HepG2 (cell line): Measurements from ENCODE around the gene PRR12. TPM values are rescaled to one million over a fixed set of nuclear protein-coding genes. Genes with fewer than 3 reads are reported as not detected.
A peak's percentile ranks its signal among the peaks of the same experiment; 100 is the strongest.

ENCODE experiments used
- ATF6 ChIP-seq: sonication (generic); formaldehyde crosslinking; conservative IDR thresholded peaks from 2 replicates; pipeline ENCODE4 v1.4.0; 2020; ENCODE audit warnings: missing genetic modification reagents
- BCL3 ChIP-seq: sonication (generic); formaldehyde crosslinking; IDR thresholded peaks from 2 replicates; pipeline ENCODE4 v1.5.1; 2020; ENCODE audit warnings: mild to moderate bottlenecking, missing genetic modification reagents, moderate library complexity
- DNMT3B ChIP-seq: conservative IDR thresholded peaks from 2 replicates; pipeline ENCODE4 v1.6.1; 2016; ENCODE audit warnings: missing biosample characterization, control low read depth
- DR1 ChIP-seq: sonication (generic); formaldehyde crosslinking; IDR thresholded peaks from 2 replicates; pipeline ENCODE4 v1.8.0; 2021; ENCODE audit warnings: mild to moderate bottlenecking, missing genetic modification reagents, inconsistent platforms
- E2F2 ChIP-seq: sonication (generic); formaldehyde crosslinking; IDR thresholded peaks from 2 replicates; pipeline ENCODE4 v1.4.0; 2020; ENCODE audit warnings: missing genetic modification reagents, borderline replicate concordance
- EHMT2 ChIP-seq: fragments of 200-600 bp; sonication (generic); IDR thresholded peaks from 2 replicates; pipeline ENCODE4 v1.7.0; 2017; ENCODE audit warnings: antibody characterized with exemption, low read depth, low read length, borderline replicate concordance
- ELF4 ChIP-seq: sonication (generic); formaldehyde crosslinking; IDR thresholded peaks from 2 replicates; pipeline ENCODE4 v1.5.0; 2020; ENCODE audit warnings: missing genetic modification reagents, mild to moderate bottlenecking, moderate library complexity, borderline replicate concordance
- ELK4 ChIP-seq: sonication (generic); formaldehyde crosslinking; IDR thresholded peaks from 2 replicates; pipeline ENCODE4 v1.9.0; 2021; ENCODE audit warnings: missing genetic modification reagents, borderline replicate concordance
- KDM1A ChIP-seq: IDR thresholded peaks from 2 replicates; pipeline ENCODE4 v1.6.1; 2016; ENCODE audit warnings: missing compliant biosample characterization
- MAFK ChIP-seq, 2 experiments: IDR thresholded peaks in 1 of 2; conservative IDR thresholded peaks in 1 of 2; 2 replicates each; pipeline ENCODE4 v1.6.1; 2011; ENCODE audit warnings: improper control_type of control experiment in 2 of 2, low read length in 2 of 2
- MEF2D ChIP-seq: sonication (generic); formaldehyde crosslinking; IDR thresholded peaks from 2 replicates; pipeline ENCODE4 v1.5.1; 2020; ENCODE audit warnings: mild to moderate bottlenecking, missing genetic modification reagents
- MYC ChIP-seq: sonication (generic); formaldehyde crosslinking; IDR thresholded peaks from 2 replicates; pipeline ENCODE4 v1.9.0; 2021; ENCODE audit warnings: missing genetic modification reagents, borderline replicate concordance
- RBM39 ChIP-seq: fragments of 200-400 bp; formaldehyde crosslinking; IDR thresholded peaks from one replicate; pipeline ENCODE4 v1.6.1; 2018; ENCODE audit warnings: antibody characterized with exemption, mild to moderate bottlenecking, low read depth, low read length; ENCODE audit not compliant: poor library complexity, severe bottlenecking
- SAFB2 ChIP-seq: sonication (generic); formaldehyde crosslinking; IDR thresholded peaks from 2 replicates; pipeline ENCODE4 v1.5.1; 2020; ENCODE audit warnings: missing genetic modification reagents, low read depth, mild to moderate bottlenecking, borderline replicate concordance
- YY1 ChIP-seq: IDR thresholded peaks from 2 replicates; pipeline ENCODE4 v1.6.1; 2011; ENCODE audit warnings: low read length, low read depth, moderate library complexity, mild to moderate bottlenecking; ENCODE audit not compliant: insufficient read depth, insufficient replicate concordance
- ZMAT3 ChIP-seq: sonication (generic); formaldehyde crosslinking; conservative IDR thresholded peaks from 2 replicates; pipeline ENCODE4 v1.7.0; 2021; ENCODE audit warnings: missing genetic modification reagents
- ZNF382 ChIP-seq: sonication (generic); formaldehyde crosslinking; IDR thresholded peaks from 2 replicates; pipeline ENCODE4 v1.5.0; 2020; ENCODE audit warnings: missing genetic modification reagents, mild to moderate bottlenecking, borderline replicate concordance
- ZNF546 ChIP-seq: sonication (generic); formaldehyde crosslinking; conservative IDR thresholded peaks from 2 replicates; pipeline ENCODE4 v1.8.1; 2023; ENCODE audit warnings: mild to moderate bottlenecking, missing genetic modification reagents
- ZNF670 ChIP-seq: sonication (generic); formaldehyde crosslinking; IDR thresholded peaks from 2 replicates; pipeline ENCODE4 v1.8.0; 2022; ENCODE audit warnings: mild to moderate bottlenecking, missing genetic modification reagents, borderline replicate concordance
- ZUFSP ChIP-seq: sonication (generic); formaldehyde crosslinking; IDR thresholded peaks from 2 replicates; pipeline ENCODE4 v1.9.0; 2021; ENCODE audit warnings: missing genetic modification reagents, mild to moderate bottlenecking, borderline replicate concordance
- polyA plus RNA-seq, 8 experiments: library from polyadenylated mRNA; depleted of rRNA in 3 of 8; stranded (reverse) in 7 of 8; unstranded in 1 of 8; fragments of >200 nt; fragmentation: Illumina TruSeq in 4 of 8; extraction: Trizol in 4 of 8; gene quantifications; 2 replicates each; pipeline versions ENCODE4 v1.2.1 to v1.2.3, GENCODE V29; 2011 to 2016; ENCODE audit warnings: low read depth in 4 of 8, missing spikeins in 1 of 8, mixed read lengths in 1 of 8; ENCODE audit not compliant: insufficient read depth in 1 of 8
- total RNA-seq, 5 experiments: library from RNA; depleted of rRNA; stranded (reverse); fragments of >200 nt; fragmentation: Illumina TruSeq; extraction: Trizol; gene quantifications; 2 replicates each; pipeline ENCODE4 v1.2.3, GENCODE V29; 2016; ENCODE audit warnings: low read depth in 1 of 5

The PRR12 gene
- total and polyA plus RNA-seq, 2 of the 13 experiments (the other 11 are each of a cell fraction or from before 2014, with no cell fraction given) = 0.62 to 1.5 TPM

- no peak for TF ChIP-seq ELK4 (CRISPR knock-in tag)
- no peak for TF ChIP-seq EHMT2
- no peak for TF ChIP-seq ELF4
- no peak; the same call in 1 of the 2 replicates for TF ChIP-seq MEF2D (CRISPR knock-in tag)
- no peak for TF ChIP-seq ZNF670 (CRISPR knock-in tag)
- TF ChIP-seq BCL3 (CRISPR knock-in tag) = peak; percentile 63; the same call in 1 of the 2 replicates
- 0 out of 2 replicates have a peak, but pooled peaks have one; percentile 19 for TF ChIP-seq ZMAT3 (CRISPR knock-in tag)
- TF ChIP-seq YY1 = peak; percentile 39
- TF ChIP-seq KDM1A = peak; percentile 38; the same call in 1 of the 2 replicates
- TF ChIP-seq ZNF546 (CRISPR knock-in tag) = no peak
- TF ChIP-seq ZUFSP = no peak
- TF ChIP-seq ATF6 (CRISPR knock-in tag) = no peak; the same call in 1 of the 2 replicates
- TF ChIP-seq MAFK (conservative IDR thresholded peaks at IDR 0.05 in 1 of 2, IDR thresholded peaks at IDR 0.05 in 1 of 2; ENCODE audit: low read length in 2 of 2) = no peak
- TF ChIP-seq SAFB2 (CRISPR knock-in tag) = no peak
- peak; percentile 54; the same call in 1 of the 2 replicates for TF ChIP-seq DR1
- TF ChIP-seq MYC (CRISPR knock-in tag) = peak; percentile 50; the same call in 1 of the 2 replicates
- peak; percentile 36 for TF ChIP-seq RBM39
- TF ChIP-seq ZNF382 (CRISPR knock-in tag) = no peak
- no peak for TF ChIP-seq DNMT3B (CRISPR knock-in tag)
- TF ChIP-seq E2F2 (CRISPR knock-in tag) = no peak
Observed at GRCh38 chr19:49672131-49672919, 81.3 kb downstream of the PRR12 start (continued).
